Kidney (tissue), 14 donors: Measurements from ENCODE around the gene NBR1. TPM values are rescaled to one million over a fixed set of nuclear protein-coding genes. Genes with fewer than 3 reads are reported as not detected.
"Not testable (repeated sequence)": the region's sequence is repeated elsewhere in the genome, so short reads cannot be mapped to it uniquely, and the experiment has no call there.

Experiments
- DNase-seq, 5 donors: peaks; one replicate each; pipeline ENCODE4 v3.0.0-alpha.2; 2013 to 2020
- FAIRE-seq: peaks from 2 replicates; lab custom pipeline; 2012; peaks lifted over from hg19 to GRCh38; lab: Jason Lieb, UNC
- H3K27ac ChIP-seq, 2 donors: one replicate each; pipeline ENCODE4 v1.7.0; 2013; ENCODE audit warnings: low read depth in 2 of 2, low read length in 2 of 2, inconsistent platforms in 1 of 2
- H3K27me3 ChIP-seq: one replicate; pipeline ENCODE4 v1.7.1; 2013; ENCODE audit warnings: low read length, inconsistent platforms; ENCODE audit not compliant: control insufficient read depth, insufficient read depth
- H3K36me3 ChIP-seq, 3 donors: one replicate each; pipeline versions ENCODE4 v1.7.0 to v1.7.1; 2013; ENCODE audit warnings: low read length in 3 of 3, control low read depth in 1 of 3, inconsistent platforms in 1 of 3; ENCODE audit not compliant: insufficient read depth in 3 of 3, control insufficient read depth in 2 of 3
- H3K4me1 ChIP-seq, 3 donors: one replicate each; pipeline versions ENCODE4 v1.7.0 to v1.7.1; 2013; ENCODE audit warnings: low read length in 3 of 3, inconsistent platforms in 1 of 3, low read depth in 1 of 3; ENCODE audit not compliant: control insufficient read depth in 2 of 3, insufficient read depth in 2 of 3
- H3K4me3 ChIP-seq, 3 donors: one replicate each; pipeline versions ENCODE4 v1.7.0 to v1.8.1; 2013; ENCODE audit warnings: low read length in 3 of 3, control low read depth in 1 of 3, inconsistent platforms in 1 of 3
- H3K9ac ChIP-seq, 3 donors: one replicate each; pipeline versions ENCODE4 v1.7.0 to v1.7.1; 2013; ENCODE audit warnings: low read length in 3 of 3, control low read depth in 1 of 3, inconsistent platforms in 1 of 3
- H3K9me3 ChIP-seq, 3 donors: one replicate each; pipeline versions ENCODE4 v1.7.0 to v1.7.1; 2013; ENCODE audit warnings: low read length in 3 of 3, control low read depth in 1 of 3, inconsistent platforms in 1 of 3; ENCODE audit not compliant: control insufficient read depth in 2 of 3, insufficient read depth in 1 of 3
- intact Hi-C: fragments of 100-400 bp; cut with DNase I; formaldehyde crosslinking; loops from one replicate; pipeline ENCODE4 v1.11.1; 2022
- polyA plus RNA-seq: library from polyadenylated mRNA; stranded (reverse); fragments of 350-450 nt; fragmentation: Illumina TruSeq; extraction: RNeasy Lipid Tissue Mini Kit (QIAGEN cat#74804); gene quantifications from one replicate; pipeline ENCODE4 v1.2.3, GENCODE V29; 2014; ENCODE audit warnings: low read depth, low replicate concordance; ENCODE audit not compliant: insufficient read depth
- total RNA-seq: library from RNA; stranded (reverse); fragmentation: NEBNext Ultra II Directional; extraction: Animal tissue kit (Norgen Biotek cat#: 25700); gene quantifications from one replicate; pipeline ENCODE4 v1.2.1, GENCODE V29; 2021
- TF ChIP-seq, protein P1 (sequence below): IDR thresholded peaks from 3 replicates; pipeline ENCODE4 v1.5.1; 2012; ENCODE audit warnings: mild to moderate bottlenecking, moderate library complexity, borderline replicate concordance; ENCODE audit not compliant: insufficient read depth; ENCODE audit errors: extremely low read depth
- donor health status: control.
- donor health status: control.
- donor health status: control.
- donor health status: control.
- donor health status: control.
- donor health status: DM: yes; HTN: yes; CAD: no.
- donor health status: Normal renal cell carcinoma (clear cell type).

NBR1 gene
- total and polyA plus RNA-seq, 2 donors from 2014 or later, result 50.4 to 88.9 TPM

DNA sequence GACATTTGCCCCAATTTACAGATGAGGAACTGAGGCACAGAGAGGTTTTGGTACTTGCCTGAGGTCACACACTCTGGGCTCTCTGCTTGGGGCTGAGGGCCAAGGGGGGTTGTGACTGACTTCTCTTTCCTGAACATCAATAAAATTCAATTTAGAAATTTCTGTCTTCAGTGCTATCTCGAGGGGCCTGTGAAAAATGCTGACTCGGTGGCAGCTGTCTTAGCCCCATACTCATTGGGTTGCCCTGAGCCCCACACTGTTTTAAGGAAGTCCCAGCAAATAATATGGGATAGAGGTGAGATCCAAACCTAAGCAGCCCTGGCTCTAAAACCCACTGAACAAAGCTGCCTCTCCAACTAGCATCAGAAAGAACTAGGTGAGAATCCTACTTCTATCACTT lies 38.9 kb upstream of the NBR1 start:
- no peaks in the 10 kb centered on the region for H3K27me3 ChIP-seq
- H3K4me3 ChIP-seq, result no peak overlapping the region
- intact Hi-C loops, result no loop called here
- FAIRE-seq (no peak), DNase-seq (no peak)
- H3K9ac ChIP-seq, result no peak overlapping the region
- no peak overlapping the region for H3K27ac ChIP-seq
- peaks cover 0 to 5% (median 2%) of the 10 kb centered on the region in 3 donors for H3K36me3 ChIP-seq
- no peaks in the 10 kb centered on the region for H3K4me1 ChIP-seq
- no peaks in the 10 kb centered on the region for H3K9me3 ChIP-seq
- TF ChIP-seq, protein P1, sequence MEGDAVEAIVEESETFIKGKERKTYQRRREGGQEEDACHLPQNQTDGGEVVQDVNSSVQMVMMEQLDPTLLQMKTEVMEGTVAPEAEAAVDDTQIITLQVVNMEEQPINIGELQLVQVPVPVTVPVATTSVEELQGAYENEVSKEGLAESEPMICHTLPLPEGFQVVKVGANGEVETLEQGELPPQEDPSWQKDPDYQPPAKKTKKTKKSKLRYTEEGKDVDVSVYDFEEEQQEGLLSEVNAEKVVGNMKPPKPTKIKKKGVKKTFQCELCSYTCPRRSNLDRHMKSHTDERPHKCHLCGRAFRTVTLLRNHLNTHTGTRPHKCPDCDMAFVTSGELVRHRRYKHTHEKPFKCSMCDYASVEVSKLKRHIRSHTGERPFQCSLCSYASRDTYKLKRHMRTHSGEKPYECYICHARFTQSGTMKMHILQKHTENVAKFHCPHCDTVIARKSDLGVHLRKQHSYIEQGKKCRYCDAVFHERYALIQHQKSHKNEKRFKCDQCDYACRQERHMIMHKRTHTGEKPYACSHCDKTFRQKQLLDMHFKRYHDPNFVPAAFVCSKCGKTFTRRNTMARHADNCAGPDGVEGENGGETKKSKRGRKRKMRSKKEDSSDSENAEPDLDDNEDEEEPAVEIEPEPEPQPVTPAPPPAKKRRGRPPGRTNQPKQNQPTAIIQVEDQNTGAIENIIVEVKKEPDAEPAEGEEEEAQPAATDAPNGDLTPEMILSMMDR, result no peak

DNA sequence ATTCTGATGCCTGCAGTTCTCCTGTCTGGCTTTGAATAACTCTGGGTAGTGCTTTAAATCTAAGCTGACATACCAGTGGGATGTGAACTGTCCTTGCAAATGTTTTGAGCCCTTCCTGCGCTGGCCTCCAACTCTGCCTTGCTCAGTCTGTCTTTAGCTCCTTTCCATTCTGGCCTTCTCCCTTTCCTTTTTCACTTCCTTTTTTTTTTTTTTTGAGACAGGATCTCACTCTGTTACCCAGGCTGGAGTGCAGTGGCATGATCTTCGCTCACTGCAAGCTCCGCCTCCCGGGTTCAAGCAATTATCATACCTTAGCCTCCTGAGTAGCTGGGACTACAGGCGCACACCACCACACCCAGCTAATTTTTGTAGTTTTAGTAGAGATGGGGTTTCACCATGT lies 37.6 kb upstream of the NBR1 start:
- FAIRE-seq, H3K4me3 ChIP-seq, H3K4me1 ChIP-seq, H3K9me3 ChIP-seq, H3K27ac ChIP-seq, H3K36me3 ChIP-seq, intact Hi-C loops, H3K9ac ChIP-seq, DNase-seq, H3K27me3 ChIP-seq: not testable (repeated sequence)

DNA sequence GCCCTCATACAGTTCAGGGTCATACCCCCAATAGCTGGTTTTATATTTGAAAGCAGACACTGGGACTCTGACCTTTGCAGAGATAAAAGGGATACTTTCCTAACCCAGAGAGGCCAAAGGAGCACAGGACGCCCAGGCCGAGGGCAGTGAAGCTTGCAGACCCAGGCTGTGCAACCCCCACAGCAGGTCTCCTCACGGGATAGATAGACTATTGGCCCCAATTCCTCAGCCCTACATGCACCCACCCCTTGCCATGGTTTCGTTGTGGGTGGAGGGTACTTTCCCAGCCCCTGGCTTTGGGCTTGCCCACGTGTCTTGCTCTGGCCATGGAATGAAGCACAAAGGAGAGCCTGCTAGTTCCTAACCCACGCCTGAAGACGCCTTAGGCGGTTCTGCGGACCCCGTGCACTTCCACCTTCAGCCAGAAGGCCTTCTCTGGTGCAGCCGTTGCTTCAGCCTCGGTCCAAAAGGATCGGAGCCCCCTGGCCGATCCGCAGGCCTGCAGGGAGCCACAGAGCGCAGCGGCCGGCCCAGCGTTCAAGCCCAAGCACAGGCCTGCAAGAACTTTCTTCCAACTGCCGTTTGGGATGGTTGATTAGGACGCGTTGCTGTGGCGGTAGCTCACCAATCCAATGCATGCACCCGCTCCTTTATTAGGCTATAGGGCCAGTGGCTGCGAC lies 36.1 kb upstream of the NBR1 start:
- TF ChIP-seq, protein P1, result no peak
- Histone ChIP-seq H3K27ac (no peak overlapping the region), H3K4me1 (no peaks in the 10 kb centered on the region), H3K36me3 (peaks cover 0 to 5% (median 2%) of the 10 kb centered on the region in 3 donors), H3K27me3 (no peaks in the 10 kb centered on the region), H3K9ac (no peak overlapping the region), H3K4me3 (no peak overlapping the region), H3K9me3 (no peaks in the 10 kb centered on the region)
- no peak for DNase-seq
- no peak for FAIRE-seq
- intact Hi-C loops, result no loop called here

DNA sequence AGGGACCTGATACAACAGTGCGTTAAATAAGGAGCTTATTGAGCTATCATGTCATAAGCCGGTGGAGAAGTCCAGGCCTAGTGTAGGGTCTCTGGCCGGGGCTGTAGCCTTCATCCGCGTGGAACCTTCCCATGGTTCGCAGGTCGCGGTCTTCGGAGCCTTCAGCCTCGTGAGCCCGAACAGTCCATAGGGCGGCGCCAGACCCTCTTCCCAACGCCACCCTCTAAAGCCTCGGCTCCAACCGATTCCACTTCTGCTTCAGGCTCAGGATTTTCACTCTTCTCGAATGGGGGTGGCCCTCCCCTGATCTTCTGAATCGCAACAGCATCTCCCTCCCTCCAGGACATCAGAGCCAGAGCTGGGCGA lies 35.6 kb upstream of the NBR1 start:
- FAIRE-seq (no peak), DNase-seq (no peak)
- no peak overlapping the region for H3K4me3 ChIP-seq
- intact Hi-C loops, result no loop called here
- no peaks in the 10 kb centered on the region for H3K9me3 ChIP-seq
- H3K27me3 ChIP-seq, result no peaks in the 10 kb centered on the region
- no peak overlapping the region for H3K27ac ChIP-seq
- H3K9ac ChIP-seq, result no peak overlapping the region
- H3K36me3 ChIP-seq, result peaks cover 0 to 5% (median 2%) of the 10 kb centered on the region in 3 donors
- no peaks in the 10 kb centered on the region for H3K4me1 ChIP-seq
- TF ChIP-seq, protein P1, result no peak

DNA sequence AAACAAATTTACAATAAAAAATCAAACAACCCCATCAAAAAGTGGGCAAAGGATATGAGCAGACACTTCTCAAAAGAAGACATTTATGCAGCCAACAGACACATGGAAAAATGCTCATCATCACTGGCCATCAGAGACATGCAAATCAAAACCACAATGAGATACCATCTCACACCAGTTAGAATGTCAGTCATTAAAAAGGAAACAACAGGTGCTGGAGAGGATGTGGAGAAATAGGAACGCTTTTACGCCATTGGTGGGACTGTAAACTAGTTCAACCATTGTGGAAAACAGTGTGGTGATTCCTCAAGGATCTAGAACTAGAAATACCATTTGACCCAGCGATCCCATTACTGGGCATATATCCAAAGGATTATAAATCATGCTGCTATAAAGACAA lies 34.4 kb upstream of the NBR1 start:
- H3K9ac ChIP-seq, FAIRE-seq, H3K27me3 ChIP-seq, H3K4me3 ChIP-seq, H3K9me3 ChIP-seq, intact Hi-C loops, H3K27ac ChIP-seq, DNase-seq, H3K36me3 ChIP-seq, H3K4me1 ChIP-seq: not testable (repeated sequence)

DNA sequence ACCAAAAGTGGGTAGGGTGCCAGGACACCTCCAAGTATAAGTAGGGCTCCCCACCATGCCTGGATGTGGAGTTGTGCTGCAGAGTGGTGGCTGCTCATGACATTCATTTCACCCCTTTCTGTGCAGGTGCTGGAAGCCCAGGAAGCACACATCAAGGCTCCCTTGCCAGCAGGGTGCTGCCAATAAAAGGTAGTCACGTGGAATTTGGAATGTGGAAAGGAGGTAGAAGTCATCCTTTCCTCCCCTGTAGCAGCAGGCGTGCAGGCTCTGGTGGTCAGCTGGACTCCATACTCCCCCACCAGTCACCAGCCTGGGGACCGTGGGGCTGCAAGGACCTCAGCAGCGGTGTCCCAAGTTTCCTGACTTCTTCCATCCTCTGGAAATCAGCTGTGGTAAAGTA lies 32.5 kb upstream of the NBR1 start:
- intact Hi-C loops, H3K27me3 ChIP-seq, H3K36me3 ChIP-seq, H3K4me1 ChIP-seq, H3K9ac ChIP-seq, FAIRE-seq, H3K4me3 ChIP-seq, H3K27ac ChIP-seq, DNase-seq, H3K9me3 ChIP-seq: not testable (repeated sequence)
